HUES64 (cell line): ENCODE measurements around the gene DUSP5.
"Not testable (repeated sequence)": the region's sequence is repeated elsewhere in the genome, so short reads cannot be mapped to it uniquely, and the experiment has no call there.

Experiments
- H3K27ac ChIP-seq: 2 replicates; pipeline ENCODE4 v1.7.0; 2013; ENCODE audit warnings: low read depth, low read length, inconsistent platforms
- H3K27me3 ChIP-seq: 2 replicates; pipeline ENCODE4 v1.6.1; 2013; ENCODE audit warnings: mild to moderate bottlenecking, low read length; ENCODE audit not compliant: insufficient read depth
- H3K36me3 ChIP-seq: 2 replicates; pipeline ENCODE4 v1.6.1; 2013; ENCODE audit warnings: mild to moderate bottlenecking, low read length; ENCODE audit not compliant: insufficient read depth
- H3K4me1 ChIP-seq: 2 replicates; pipeline ENCODE4 v1.6.1; 2013; ENCODE audit warnings: mild to moderate bottlenecking, low read length, moderate library complexity; ENCODE audit not compliant: insufficient read depth
- H3K4me3 ChIP-seq: 2 replicates; pipeline ENCODE4 v1.5.1; 2013; ENCODE audit warnings: mild to moderate bottlenecking, low read length, moderate library complexity
- H3K9ac ChIP-seq: 2 replicates; pipeline ENCODE4 v1.6.1; 2013; ENCODE audit warnings: mild to moderate bottlenecking, low read depth, low read length
- H3K9me3 ChIP-seq: 2 replicates; pipeline ENCODE4 v1.6.1; 2013; ENCODE audit warnings: low read depth, low read length; ENCODE audit not compliant: insufficient read depth
- WGBS: fragments of 150-250, 120-280 bp; methylation state at CpG from one replicate; pipeline ENCODE4 v1.1.7; 2013; ENCODE audit warnings: missing lambda C conversion rate; 5-methylcytosine and 5-hydroxymethylcytosine counted together

Gene DUSP5

GRCh38 chr10:110461530-110461929 is 36.2 kb upstream of the DUSP5 start:
- 80% methylated on average over 2 of the region's 2 CpGs for WGBS
- no peaks in the 10 kb centered on the region for H3K27me3 ChIP-seq
- no peaks in the 10 kb centered on the region for H3K36me3 ChIP-seq
- no peak overlapping the region for H3K27ac ChIP-seq
- no peak overlapping the region for H3K4me3 ChIP-seq
- no peaks in the 10 kb centered on the region for H3K4me1 ChIP-seq
- no peaks in the 10 kb centered on the region for H3K9me3 ChIP-seq
- no peak overlapping the region for H3K9ac ChIP-seq

DNA sequence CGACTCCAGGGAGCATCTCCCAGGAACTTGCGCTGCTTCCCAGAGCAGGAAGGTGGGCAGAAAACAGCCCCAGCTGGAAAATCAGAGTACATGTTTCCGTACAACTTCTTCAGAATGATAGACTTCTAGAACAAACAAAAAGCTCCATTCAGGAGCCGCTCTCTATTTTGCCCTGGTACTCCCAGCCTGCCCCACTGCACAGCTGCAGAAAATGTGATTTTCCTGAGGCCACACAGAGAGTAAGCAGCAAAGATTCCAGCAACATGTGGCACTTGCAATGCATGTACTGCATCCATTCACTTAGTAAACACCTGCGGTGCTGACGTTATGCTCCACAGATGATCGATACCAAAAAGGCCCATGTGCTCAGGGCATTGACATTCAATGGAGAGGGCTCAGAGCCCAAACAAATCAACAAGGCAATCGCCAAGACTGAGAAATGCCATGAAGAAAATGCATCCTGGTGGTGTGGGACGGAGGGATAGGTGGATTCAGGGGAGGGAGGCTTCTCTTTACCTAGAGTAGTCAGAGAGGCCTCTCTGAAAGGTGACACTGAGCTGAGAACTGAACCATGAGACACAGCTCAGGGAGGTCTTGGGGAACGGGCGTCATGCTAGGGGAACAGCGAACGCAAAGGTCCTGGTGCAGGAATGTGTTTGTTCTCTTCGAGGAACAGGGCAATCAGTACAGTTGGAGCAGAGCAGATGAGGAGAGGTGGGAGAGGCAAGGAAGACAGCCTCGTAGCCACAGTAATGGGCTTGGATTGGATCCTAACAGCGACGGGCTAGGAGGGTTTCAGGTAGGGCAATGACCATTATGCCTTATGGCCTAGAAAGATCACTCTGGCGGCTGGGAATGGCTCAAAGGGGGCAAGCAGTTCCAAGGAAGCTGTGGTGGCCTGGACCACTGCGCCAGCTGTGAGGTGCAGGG is 35.3 kb upstream of the DUSP5 start:
- Histone ChIP-seq H3K36me3 (no peaks in the 10 kb centered on the region), H3K9me3 (no peaks in the 10 kb centered on the region), H3K9ac (no peak overlapping the region), H3K27me3 (no peaks in the 10 kb centered on the region), H3K4me3 (no peak overlapping the region), H3K4me1 (no peaks in the 10 kb centered on the region), H3K27ac (no peak overlapping the region)
- WGBS: 89% methylated on average over 19 of the region's 19 CpGs

- not testable (repeated sequence) for H3K36me3 ChIP-seq, H3K27me3 ChIP-seq, H3K4me1 ChIP-seq, H3K4me3 ChIP-seq, H3K9ac ChIP-seq, H3K27ac ChIP-seq, H3K9me3 ChIP-seq
- WGBS: 100% methylated on average over 2 of the region's 2 CpGs
These were observed 29.4 kb upstream of the DUSP5 start for GRCh38 chr10:110468258-110468657.

DNA sequence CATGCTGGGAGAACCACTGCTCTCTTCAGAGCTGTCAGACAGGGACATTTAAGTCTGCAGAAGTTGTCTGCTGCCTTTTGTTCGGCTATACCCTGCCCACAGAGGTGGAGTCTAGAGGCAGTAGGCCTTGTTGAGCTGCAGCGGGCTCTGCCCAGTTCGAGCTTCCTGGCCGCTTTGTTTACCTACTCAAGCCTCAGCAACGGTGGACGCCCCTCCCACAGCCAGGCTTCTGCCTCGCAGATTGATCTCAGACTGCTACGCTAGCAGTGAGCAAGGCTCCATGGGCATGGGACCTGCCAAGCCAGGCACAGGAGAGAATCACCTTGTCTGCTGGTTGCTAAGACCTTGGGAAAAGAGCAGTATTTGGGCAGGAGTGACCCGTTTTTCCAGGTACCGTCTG is 27.2 kb upstream of the DUSP5 start:
- H3K27me3 ChIP-seq, H3K4me1 ChIP-seq, H3K36me3 ChIP-seq, H3K27ac ChIP-seq, H3K4me3 ChIP-seq, H3K9me3 ChIP-seq, H3K9ac ChIP-seq: not testable (repeated sequence)
- WGBS: 89% methylated on average over 10 of the region's 10 CpGs

DNA sequence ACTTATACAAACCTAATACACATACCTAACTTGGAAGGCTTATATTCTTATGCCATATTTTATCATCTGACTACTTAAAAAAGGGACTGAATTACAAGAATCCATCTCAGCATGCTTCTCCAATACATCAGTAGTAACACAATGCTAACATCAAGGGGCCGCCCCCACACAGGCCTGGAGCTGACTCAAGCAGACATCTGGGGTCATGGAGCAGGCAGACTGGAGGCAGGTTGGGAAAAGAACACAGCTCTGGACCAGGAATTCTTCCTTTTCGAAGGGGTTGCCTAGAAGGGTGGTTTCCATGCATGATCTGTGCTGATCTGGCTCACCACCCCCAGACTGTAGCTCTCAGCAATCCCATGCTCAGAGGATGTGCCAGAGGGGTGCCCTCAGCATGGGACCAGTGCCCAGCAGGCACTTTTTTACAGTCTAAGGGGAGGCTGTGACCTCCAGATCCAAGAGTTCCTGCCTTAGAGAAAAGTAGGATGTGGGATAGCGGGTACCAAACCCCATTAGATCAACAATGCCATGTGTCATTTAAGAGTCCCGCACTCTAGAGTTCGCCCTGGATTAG is 26.1 kb upstream of the DUSP5 start:
- Histone ChIP-seq H3K9me3 (no peaks in the 10 kb centered on the region), H3K27me3 (no peaks in the 10 kb centered on the region; the same call in 1 of the 2 replicates), H3K36me3 (no peaks in the 10 kb centered on the region), H3K27ac (no peak overlapping the region), H3K9ac (no peak overlapping the region), H3K4me1 (peaks cover 6% of the 10 kb centered on the region; the same call in 1 of the 2 replicates), H3K4me3 (no peak overlapping the region)
- 91% methylated on average over 5 of the region's 5 CpGs for WGBS

DNA sequence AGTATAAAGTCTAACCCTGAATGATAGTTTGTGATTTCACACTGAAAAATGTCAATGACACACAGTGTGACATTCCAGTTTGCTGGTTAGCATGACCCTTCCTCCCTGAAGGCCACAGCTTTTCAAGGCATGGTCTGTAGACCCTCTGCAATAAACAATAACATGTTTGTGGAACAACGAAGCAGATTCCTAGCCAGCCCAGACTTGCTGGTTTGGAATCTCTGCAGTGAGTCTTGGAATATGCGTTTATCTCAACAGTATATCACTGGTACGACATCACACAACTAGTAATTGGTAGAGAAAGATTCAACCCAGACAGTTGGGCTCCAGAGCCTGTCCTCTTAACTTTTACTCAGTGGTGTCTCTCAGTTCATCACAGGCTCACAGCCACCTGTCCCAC is 23.7 kb upstream of the DUSP5 start:
- no peaks in the 10 kb centered on the region for H3K9me3 ChIP-seq
- H3K27me3 ChIP-seq: no peaks in the 10 kb centered on the region; the same call in 1 of the 2 replicates
- no peak overlapping the region for H3K9ac ChIP-seq
- no peak overlapping the region for H3K27ac ChIP-seq
- H3K36me3 ChIP-seq: no peaks in the 10 kb centered on the region
- WGBS: 86% methylated on average over 3 of the region's 3 CpGs
- no peak overlapping the region for H3K4me3 ChIP-seq
- peaks cover 6% of the 10 kb centered on the region; the same call in 1 of the 2 replicates for H3K4me1 ChIP-seq

- Histone ChIP-seq H3K9ac (no peak overlapping the region), H3K9me3 (no peaks in the 10 kb centered on the region), H3K27me3 (no peaks in the 10 kb centered on the region; the same call in 1 of the 2 replicates), H3K4me1 (peaks cover 6% of the 10 kb centered on the region; the same call in 1 of the 2 replicates), H3K36me3 (no peaks in the 10 kb centered on the region), H3K27ac (no peak overlapping the region), H3K4me3 (no peak overlapping the region)
- WGBS: 70% methylated on average over 4 of the region's 4 CpGs
These were observed 22.9 kb upstream of the DUSP5 start for GRCh38 chr10:110474826-110475225.

GRCh38 chr10:110475722-110476515 is 21.8 kb upstream of the DUSP5 start:
- Histone ChIP-seq H3K27ac (no peak overlapping the region), H3K36me3 (no peaks in the 10 kb centered on the region), H3K9ac (no peak overlapping the region), H3K4me3 (no peak overlapping the region), H3K4me1 (peaks cover 6% of the 10 kb centered on the region; the same call in 1 of the 2 replicates), H3K27me3 (no peaks in the 10 kb centered on the region; the same call in 1 of the 2 replicates), H3K9me3 (no peaks in the 10 kb centered on the region)
- WGBS: 78% methylated on average over 9 of the region's 9 CpGs

- Histone ChIP-seq H3K4me1 (peaks cover 6% of the 10 kb centered on the region; the same call in 1 of the 2 replicates), H3K27ac (no peak overlapping the region), H3K27me3 (no peaks in the 10 kb centered on the region), H3K9ac (no peak overlapping the region), H3K9me3 (no peaks in the 10 kb centered on the region), H3K4me3 (no peak overlapping the region), H3K36me3 (no peaks in the 10 kb centered on the region)
- 89% methylated on average over 1 of the region's 1 CpG for WGBS
These were observed 18.0 kb upstream of the DUSP5 start for GRCh38 chr10:110479710-110480109.

GRCh38 chr10:110480387-110480786 is 17.3 kb upstream of the DUSP5 start:
- H3K27me3 ChIP-seq: no peaks in the 10 kb centered on the region
- WGBS: 87% methylated on average over 2 of the region's 3 CpGs
- H3K9me3 ChIP-seq: no peaks in the 10 kb centered on the region
- no peak overlapping the region for H3K4me3 ChIP-seq
- H3K9ac ChIP-seq: no peak overlapping the region
- no peak overlapping the region for H3K27ac ChIP-seq
- 0 out of 2 replicates have a peak, but pooled peaks cover 2% of the 10 kb centered on the region for H3K4me1 ChIP-seq
- H3K36me3 ChIP-seq: no peaks in the 10 kb centered on the region

DNA sequence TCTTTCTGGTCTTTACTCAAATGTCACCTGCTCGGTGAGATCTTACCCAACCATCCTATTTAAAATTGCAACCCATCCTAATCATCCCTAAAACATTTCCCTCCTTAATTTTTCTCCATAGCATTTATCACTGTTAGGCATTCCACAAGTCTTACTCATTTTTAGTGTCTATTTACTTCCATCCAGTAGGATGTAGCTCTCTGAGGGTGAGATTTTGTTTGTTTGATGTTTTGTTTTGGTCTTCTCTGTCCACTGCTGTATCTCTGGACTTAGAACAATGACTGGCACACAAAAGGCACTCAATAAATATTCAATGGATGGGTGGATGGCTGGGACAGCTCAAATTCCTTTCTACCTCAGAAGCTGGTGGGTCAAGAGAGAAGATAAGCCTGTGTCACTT is 15.8 kb upstream of the DUSP5 start:
- WGBS: 83% methylated on average over 1 of the region's 1 CpG
- H3K27me3 ChIP-seq: no peaks in the 10 kb centered on the region
- H3K9ac ChIP-seq: no peak overlapping the region
- no peak overlapping the region for H3K27ac ChIP-seq
- peaks cover 6% of the 10 kb centered on the region for H3K4me1 ChIP-seq
- no peaks in the 10 kb centered on the region for H3K36me3 ChIP-seq
- H3K9me3 ChIP-seq: no peaks in the 10 kb centered on the region
- no peak overlapping the region for H3K4me3 ChIP-seq
